GM23248 (cell line): ENCODE results near the gene ZNF581. TPM values are rescaled to one million over a fixed set of nuclear protein-coding genes. Genes with fewer than 3 reads are reported as not detected.

ENCODE experiments used
- DNase-seq: peaks from one replicate; pipeline ENCODE4 v3.0.0-alpha.2; 2015
- H2AFZ ChIP-seq: fragments of 200-600 bp; sonication (generic); 2 replicates; pipeline ENCODE4 v1.6.1; 2016; ENCODE audit warnings: antibody characterized with exemption
- H3F3A ChIP-seq: fragments of 200-600 bp; sonication (generic); 2 replicates; pipeline ENCODE4 v1.6.1; 2016; ENCODE audit warnings: mild to moderate bottlenecking, antibody characterized with exemption, mixed run types; ENCODE audit not compliant: insufficient read depth
- H3K27ac ChIP-seq: fragments of 200-600 bp; sonication (generic); 2 replicates; pipeline ENCODE4 v1.5.1; 2016; ENCODE audit warnings: mild to moderate bottlenecking
- H3K27me3 ChIP-seq: fragments of 200-600 bp; sonication (generic); replicated peaks from 2 replicates; pipeline ENCODE4 v1.6.1; 2016; ENCODE audit warnings: mild to moderate bottlenecking; ENCODE audit not compliant: insufficient read depth
- H3K36me3 ChIP-seq: fragments of 200-600 bp; sonication (generic); 2 replicates; pipeline ENCODE4 v1.6.1; 2016; ENCODE audit warnings: low read depth, mild to moderate bottlenecking
- H3K4me1 ChIP-seq: fragments of 200-600 bp; sonication (generic); 2 replicates; pipeline ENCODE4 v1.6.1; 2016; ENCODE audit warnings: mild to moderate bottlenecking; ENCODE audit not compliant: insufficient read depth
- H3K4me2 ChIP-seq: fragments of 200-600 bp; sonication (generic); one replicate; pipeline ENCODE4 v1.6.1; 2016; ENCODE audit warnings: mild to moderate bottlenecking; ENCODE audit not compliant: unreplicated experiment
- H3K4me3 ChIP-seq: fragments of 200-600 bp; sonication (generic); 2 replicates; pipeline ENCODE4 v1.5.1; 2016; ENCODE audit warnings: mild to moderate bottlenecking
- H3K79me2 ChIP-seq: fragments of 200-600 bp; sonication (generic); 2 replicates; pipeline ENCODE4 v1.6.1; 2016; ENCODE audit warnings: mild to moderate bottlenecking; ENCODE audit not compliant: insufficient read depth
- H3K9ac ChIP-seq: fragments of 200-600 bp; sonication (generic); 2 replicates; pipeline ENCODE4 v1.6.1; 2016; ENCODE audit warnings: mild to moderate bottlenecking
- H3K9me2 ChIP-seq: fragments of 200-600 bp; sonication (generic); 2 replicates; pipeline ENCODE4 v1.6.1; 2016; ENCODE audit warnings: mixed run types, mild to moderate bottlenecking, moderate library complexity; ENCODE audit not compliant: insufficient read depth
- H3K9me3 ChIP-seq: fragments of 200-600 bp; sonication (generic); one replicate; pipeline ENCODE4 v1.6.1; 2017; ENCODE audit warnings: low read depth
- H4K20me1 ChIP-seq: fragments of 200-600 bp; sonication (generic); 2 replicates; pipeline ENCODE4 v1.6.0; 2016; ENCODE audit not compliant: insufficient read depth
- EZH2 ChIP-seq: fragments of 200-600 bp; sonication (generic); IDR thresholded peaks from 2 replicates; pipeline ENCODE4 v1.6.1; 2018; ENCODE audit warnings: antibody characterized with exemption, mild to moderate bottlenecking; ENCODE audit not compliant: insufficient read depth, poor library complexity, severe bottlenecking
- EZH2phosphoT487 ChIP-seq: fragments of 200-600 bp; sonication (generic); IDR thresholded peaks from 2 replicates; pipeline ENCODE4 v1.6.1; 2018; ENCODE audit warnings: antibody characterized with exemption, moderate library complexity, mild to moderate bottlenecking, low read depth; ENCODE audit not compliant: insufficient read depth
- WGBS, 2 experiments: methylation state at CpG; one replicate each; pipeline ENCODE4 v1.1.6; 2015 to 2017; ENCODE audit warnings: low lambda C conversion rate in 2 of 2, low coverage in 1 of 2; ENCODE audit errors: missing lambda C conversion rate in 2 of 2; 5-methylcytosine and 5-hydroxymethylcytosine counted together
- in situ Hi-C: fragments of 300-500 bp; cut with MboI; formaldehyde crosslinking; loops from 2 replicates; pipeline ENCODE4 v1.15.0; 2020
- polyA plus RNA-seq: library from polyadenylated mRNA; unstranded; fragments of >200 nt; fragmentation: Nextera tagmentation; extraction: Ambion mirVana; gene quantifications from 2 replicates; pipeline ENCODE4 v1.2.1, GENCODE V29; 2016
- total RNA-seq: library from RNA; depleted of rRNA; stranded (reverse); fragments of >200 nt; shearing (Covaris generic); gene quantifications from 2 replicates; pipeline ENCODE4 v1.2.3, GENCODE V29; 2014

The ZNF581 gene
- total and polyA plus RNA-seq, 2 experiments from 2014 or later, result 12.1 to 17.6 TPM

DNA sequence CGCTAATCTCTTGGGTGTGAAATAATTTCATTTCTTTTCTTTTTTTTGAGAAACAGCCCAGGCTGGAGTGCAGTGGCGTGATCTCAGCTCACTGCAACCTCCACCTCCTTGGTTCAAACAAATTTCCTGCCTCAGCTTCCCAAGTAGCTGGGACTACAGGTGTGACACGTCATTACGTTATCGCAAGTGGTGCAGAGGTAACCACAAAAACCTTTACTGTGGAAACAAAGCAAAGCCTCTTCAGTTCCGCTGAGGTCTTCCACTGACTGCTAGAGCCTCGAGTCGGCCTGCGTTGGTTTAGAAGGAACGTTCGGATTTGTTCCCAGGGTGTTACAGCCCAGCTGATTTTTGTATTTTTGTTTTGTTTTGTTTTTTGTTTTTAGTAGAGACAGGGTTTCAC lies 17.1 kb upstream of the ZNF581 start:
- no peaks in the 10 kb centered on the region for H3K9me3 ChIP-seq
- no peak overlapping the region for H2AFZ ChIP-seq
- no peak overlapping the region for H3K27ac ChIP-seq
- no peaks in the 10 kb centered on the region for H3K36me3 ChIP-seq
- H3K9ac ChIP-seq, result no peak overlapping the region
- no peak overlapping the region for H3K4me2 ChIP-seq
- peaks cover 5% of the 10 kb centered on the region; the same call in 1 of the 2 replicates for H3F3A ChIP-seq
- H3K9me2 ChIP-seq, result no peaks in the 10 kb centered on the region
- H3K4me1 ChIP-seq, result no peaks in the 10 kb centered on the region
- H3K79me2 ChIP-seq, result 0 out of 2 replicates have a peak, but pooled peaks cover 8% of the 10 kb centered on the region
- no peak overlapping the region for H3K4me3 ChIP-seq
- TF ChIP-seq EZH2phosphoT487, result no peak
- TF ChIP-seq EZH2, result no peak
- no peaks in the 10 kb centered on the region for H4K20me1 ChIP-seq
- in situ Hi-C loops, result loop anchor here (25.0 kb wide), 1 partner anchor 489 kb away; the partner anchor contains the start of gene TNNT1
- H3K27me3 ChIP-seq, result no peaks in the 10 kb centered on the region
- 87 to 88% methylated on average over 11 of the region's 11 CpGs for WGBS, 2 experiments
- no peak for DNase-seq

DNA sequence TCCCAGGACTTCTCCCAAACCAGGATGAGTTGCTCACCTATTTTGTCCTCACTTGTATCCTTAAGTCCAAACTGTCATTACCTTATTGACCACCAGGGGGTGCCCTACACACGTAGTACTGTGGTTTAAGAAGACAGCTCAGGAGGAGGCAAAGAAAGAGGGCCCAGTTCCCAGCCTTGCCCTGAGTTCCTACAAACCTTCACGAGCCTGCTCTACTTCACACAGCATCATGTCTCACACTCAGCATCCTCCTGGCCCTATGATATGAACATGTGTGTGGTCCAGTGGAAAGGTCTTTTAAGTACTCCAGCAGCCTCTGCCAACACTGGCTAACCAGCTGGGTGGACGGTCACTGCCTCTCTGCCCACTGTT lies 11.0 kb upstream of the ZNF581 start:
- peaks cover 27% of the 10 kb centered on the region for H3K79me2 ChIP-seq
- in situ Hi-C loops, result loop anchor here (25.0 kb wide), 1 partner anchor 495 kb away; the partner anchor contains the start of gene TNNT1
- 6 to 12% methylated on average over 3 of the region's 3 CpGs for WGBS, 2 experiments

DNA sequence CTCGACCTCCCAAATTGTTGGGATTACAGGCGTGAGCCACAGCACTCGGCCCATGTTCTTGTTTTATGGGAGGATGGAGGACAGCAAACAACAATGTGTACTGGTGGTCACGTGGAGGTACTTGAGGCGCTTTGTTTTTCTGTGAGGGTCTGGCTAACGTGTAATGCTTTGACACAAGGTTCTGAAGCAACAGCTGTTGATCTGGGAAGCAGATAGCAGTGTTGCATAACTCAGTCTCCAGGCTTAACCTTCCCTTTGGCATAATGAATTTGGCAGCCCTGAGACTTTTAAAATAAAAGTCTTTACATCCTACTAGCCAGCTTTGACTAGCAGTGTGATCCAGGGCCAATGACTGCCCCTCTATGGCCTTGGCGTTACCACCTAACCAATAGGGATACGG lies 9.6 kb upstream of the ZNF581 start:
- peak overlapping the region; percentile 100; the same call in 1 of the 2 replicates for H3K9ac ChIP-seq
- H3K79me2 ChIP-seq, result peaks cover 41% of the 10 kb centered on the region
- WGBS, 2 experiments, result 85% methylated on average over 8 of the region's 8 CpGs
- no peaks in the 10 kb centered on the region for H3K9me2 ChIP-seq
- in situ Hi-C loops, result loop anchor here (25.0 kb wide), 1 partner anchor 497 kb away; the partner anchor contains the start of gene TNNT1
- no peak for DNase-seq
- no peak overlapping the region for H3K4me3 ChIP-seq
- H3K4me1 ChIP-seq, result peaks cover 13% of the 10 kb centered on the region
- peak overlapping the region; percentile 99 for H3K4me2 ChIP-seq
- H3K36me3 ChIP-seq, result no peaks in the 10 kb centered on the region
- no peak for TF ChIP-seq EZH2
- TF ChIP-seq EZH2phosphoT487, result no peak
- peak overlapping the region; percentile 93 for H2AFZ ChIP-seq
- no peak overlapping the region for H3K27ac ChIP-seq
- H3F3A ChIP-seq, result peaks cover 6% of the 10 kb centered on the region
- no peaks in the 10 kb centered on the region for H3K27me3 ChIP-seq
- no peaks in the 10 kb centered on the region for H3K9me3 ChIP-seq
- H4K20me1 ChIP-seq, result no peaks in the 10 kb centered on the region

More for the DNA sequence above, 11.0 kb upstream of the ZNF581 start:
- Histone ChIP-seq H2AFZ (peak overlapping the region; percentile 63), H3K4me3 (no peak overlapping the region), H3K9me2 (no peaks in the 10 kb centered on the region), H3K27me3 (no peaks in the 10 kb centered on the region), H4K20me1 (no peaks in the 10 kb centered on the region), H3K4me1 (peaks cover 13% of the 10 kb centered on the region), H3K9ac (no peak overlapping the region), H3F3A (no peaks in the 10 kb centered on the region), H3K36me3 (no peaks in the 10 kb centered on the region), H3K4me2 (no peak overlapping the region), H3K9me3 (no peaks in the 10 kb centered on the region), H3K27ac (no peak overlapping the region)
- peak; percentile 86 for DNase-seq
- TF ChIP-seq EZH2, result no peak

DNA sequence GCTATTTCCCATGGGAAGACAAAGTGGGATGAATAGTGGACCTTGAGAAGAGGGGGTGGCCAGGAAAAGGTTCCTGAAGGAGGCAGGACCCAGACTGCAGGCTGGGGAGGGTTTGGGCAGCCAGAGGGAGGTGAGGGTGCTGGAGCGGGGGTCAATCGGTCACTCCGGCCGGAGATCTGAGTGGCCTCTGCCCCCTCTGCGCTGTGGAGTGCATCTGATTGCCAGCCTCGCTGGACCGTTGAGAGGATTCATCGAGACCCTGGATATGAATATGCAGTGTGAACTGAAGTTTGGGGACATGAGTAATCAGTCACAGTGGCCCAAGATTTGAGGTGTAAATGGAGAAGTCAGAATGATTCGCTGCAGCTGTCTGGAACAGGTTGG lies 8.1 kb upstream of the ZNF581 start:
- TF ChIP-seq EZH2phosphoT487, result no peak
- no peak for TF ChIP-seq EZH2
- in situ Hi-C loops, result loop anchor here (25.0 kb wide), 1 partner anchor 498 kb away; the partner anchor contains the start of gene TNNT1
- H3K79me2 ChIP-seq, result peaks cover 51% of the 10 kb centered on the region

More for the DNA sequence above, 8.1 kb upstream of the ZNF581 start:
- no peaks in the 10 kb centered on the region for H3K36me3 ChIP-seq
- H3F3A ChIP-seq, result peaks cover 19% of the 10 kb centered on the region
- H4K20me1 ChIP-seq, result no peaks in the 10 kb centered on the region
- peak overlapping the region; percentile 97 for H3K4me3 ChIP-seq
- peak overlapping the region; percentile 100 for H3K9ac ChIP-seq
- H3K4me1 ChIP-seq, result peaks cover 21% of the 10 kb centered on the region
- H3K27me3 ChIP-seq, result no peaks in the 10 kb centered on the region
- H3K9me2 ChIP-seq, result no peaks in the 10 kb centered on the region
- WGBS, 2 experiments, result 1 to 4% methylated on average over 9 of the region's 9 CpGs
- peak; percentile 47 for DNase-seq
- H3K4me2 ChIP-seq, result peak overlapping the region; percentile 99
- H3K27ac ChIP-seq, result peak overlapping the region; percentile 85
- H3K9me3 ChIP-seq, result no peaks in the 10 kb centered on the region
- peak overlapping the region; percentile 93 for H2AFZ ChIP-seq
